Fibroblast of lung (primary cell): Measurements from ENCODE around the gene ANGPT4. TPM values are rescaled to one million over a fixed set of nuclear protein-coding genes. Genes with fewer than 3 reads are reported as not detected.

Source experiments
- DNase-seq, 2 donors: peaks; one replicate each; pipeline versions ENCODE4 v3.0.0 to v3.0.0-alpha.2; 2010; ENCODE audit warnings: low read depth in 2 of 2
- H2AFZ ChIP-seq: 2 replicates; pipeline ENCODE4 v1.5.1; 2012; ENCODE audit warnings: low read length, control low read depth, inconsistent platforms
- H3K27ac ChIP-seq: 2 replicates; pipeline ENCODE4 v1.5.1; 2011; ENCODE audit warnings: low read length, control low read depth; ENCODE audit not compliant: insufficient read depth
- H3K27me3 ChIP-seq: 2 replicates; pipeline ENCODE4 v1.5.1; 2011; ENCODE audit warnings: mild to moderate bottlenecking, low read length; ENCODE audit not compliant: control insufficient read depth, insufficient read depth
- H3K36me3 ChIP-seq: 2 replicates; pipeline ENCODE4 v1.5.1; 2011; ENCODE audit warnings: low read length; ENCODE audit not compliant: control insufficient read depth, insufficient read depth
- H3K4me1 ChIP-seq: 2 replicates; pipeline ENCODE4 v1.5.1; 2011; ENCODE audit warnings: low read length; ENCODE audit not compliant: control insufficient read depth, insufficient read depth; ENCODE audit errors: extremely low read depth
- H3K4me2 ChIP-seq: 2 replicates; pipeline ENCODE4 v1.5.1; 2011; ENCODE audit warnings: low read length, control low read depth; ENCODE audit not compliant: insufficient read depth; ENCODE audit errors: extremely low read depth
- H3K4me3 ChIP-seq, 4 experiments: fragments of 200-600 bp in 1 of 4; sonication (generic) in 1 of 4; replicated peaks in 1 of 4; 2 replicates each; pipeline ENCODE4 v1.5.1; 2011 to 2016; ENCODE audit warnings: low read length in 4 of 4, low read depth in 3 of 4, mild to moderate bottlenecking in 3 of 4, control low read depth in 2 of 4, inconsistent platforms in 1 of 4, mixed read lengths in 1 of 4; ENCODE audit not compliant: insufficient read depth in 1 of 4; ENCODE audit errors: control extremely low read depth in 1 of 4
- H3K79me2 ChIP-seq: 2 replicates; pipeline ENCODE4 v1.5.1; 2012; ENCODE audit warnings: mild to moderate bottlenecking, low read length, inconsistent platforms; ENCODE audit not compliant: control insufficient read depth, insufficient read depth
- H3K9ac ChIP-seq: 2 replicates; pipeline ENCODE4 v1.5.1; 2011; ENCODE audit warnings: mild to moderate bottlenecking, low read length, control low read depth; ENCODE audit not compliant: insufficient read depth
- H3K9me3 ChIP-seq: 2 replicates; pipeline ENCODE4 v1.5.1; 2012; ENCODE audit warnings: low read depth, low read length; ENCODE audit not compliant: control insufficient read depth, insufficient read depth
- H4K20me1 ChIP-seq: 2 replicates; pipeline ENCODE4 v1.5.1; 2011; ENCODE audit warnings: low read length; ENCODE audit not compliant: control insufficient read depth, insufficient read depth; ENCODE audit errors: extremely low read depth
- CTCF ChIP-seq, 2 donors: IDR thresholded peaks in 1 of 2; conservative IDR thresholded peaks in 1 of 2; 1 replicate in 1 of 2; 2 replicates in 1 of 2; pipeline ENCODE4 v1.5.1; 2011 to 2012; ENCODE audit warnings: low read length in 2 of 2, control low read depth in 1 of 2, inconsistent platforms in 1 of 2, low read depth in 1 of 2, mild to moderate bottlenecking in 1 of 2
- EZH2 ChIP-seq: IDR thresholded peaks from 2 replicates; pipeline ENCODE4 v1.5.1; 2012; ENCODE audit warnings: low read length, control low read depth, mild to moderate bottlenecking; ENCODE audit errors: missing control alignments
- polyA plus RNA-seq, 2 donors: library from polyadenylated mRNA; depleted of rRNA in 1 of 2; stranded (reverse) in 1 of 2; unstranded in 1 of 2; fragments of >200 nt; gene quantifications; 2 replicates each; pipeline ENCODE4 v1.2.1, GENCODE V29; 2011 to 2012; ENCODE audit warnings: missing spikeins in 1 of 2
- total RNA-seq: library from RNA; depleted of rRNA; stranded (reverse); fragments of >200 nt; gene quantifications from 2 replicates; pipeline ENCODE4 v1.2.1, GENCODE V29; 2014

ANGPT4 gene
- total and polyA plus RNA-seq, 2 donors (not counting 1 experiment from before 2014, with no cell fraction given) = under 0.01 TPM; not detected in 1

DNA sequence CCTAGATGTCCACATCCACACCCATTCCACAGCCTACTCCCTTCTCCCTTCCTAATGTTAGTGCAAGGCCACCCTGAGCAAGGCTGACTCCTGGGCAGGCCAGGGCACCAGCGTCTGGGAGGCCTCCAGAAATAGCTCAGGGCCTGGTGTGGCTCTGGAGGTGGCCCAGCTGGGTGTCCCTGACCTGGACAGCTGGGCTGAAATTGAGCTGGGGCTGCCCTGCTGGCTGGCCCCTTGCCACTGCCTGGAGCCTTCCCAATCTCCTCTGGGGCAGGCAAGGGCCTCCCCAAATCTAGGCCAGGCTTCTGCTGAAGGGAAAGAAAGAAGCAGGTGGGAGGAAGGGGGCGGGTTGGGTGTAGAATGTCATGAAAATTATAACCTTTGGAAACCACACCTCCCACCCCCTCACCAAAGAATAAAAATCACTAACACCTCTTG, 80.5 kb downstream of the ANGPT4 start:
- no peak overlapping the region for H3K4me3 ChIP-seq
- peaks cover 48% of the 10 kb centered on the region for H3K79me2 ChIP-seq
- DNase-seq = no peak
- no peak overlapping the region for H3K27ac ChIP-seq
- no peaks in the 10 kb centered on the region for H3K27me3 ChIP-seq
- H3K4me2 ChIP-seq = no peak overlapping the region
- H3K9me3 ChIP-seq = no peaks in the 10 kb centered on the region
- H3K4me1 ChIP-seq = peaks cover 2% of the 10 kb centered on the region
- no peak overlapping the region for H3K9ac ChIP-seq
- no peaks in the 10 kb centered on the region for H4K20me1 ChIP-seq
- no peak overlapping the region for H2AFZ ChIP-seq
- no peaks in the 10 kb centered on the region for H3K36me3 ChIP-seq
- TF ChIP-seq EZH2 (no peak), CTCF (conservative IDR thresholded peaks at IDR 0.05 in 1 of 2, IDR thresholded peaks at IDR 0.05 in 1 of 2; ENCODE audit: low read depth in 1 of 2, low read length in 2 of 2) (no peak)

DNA sequence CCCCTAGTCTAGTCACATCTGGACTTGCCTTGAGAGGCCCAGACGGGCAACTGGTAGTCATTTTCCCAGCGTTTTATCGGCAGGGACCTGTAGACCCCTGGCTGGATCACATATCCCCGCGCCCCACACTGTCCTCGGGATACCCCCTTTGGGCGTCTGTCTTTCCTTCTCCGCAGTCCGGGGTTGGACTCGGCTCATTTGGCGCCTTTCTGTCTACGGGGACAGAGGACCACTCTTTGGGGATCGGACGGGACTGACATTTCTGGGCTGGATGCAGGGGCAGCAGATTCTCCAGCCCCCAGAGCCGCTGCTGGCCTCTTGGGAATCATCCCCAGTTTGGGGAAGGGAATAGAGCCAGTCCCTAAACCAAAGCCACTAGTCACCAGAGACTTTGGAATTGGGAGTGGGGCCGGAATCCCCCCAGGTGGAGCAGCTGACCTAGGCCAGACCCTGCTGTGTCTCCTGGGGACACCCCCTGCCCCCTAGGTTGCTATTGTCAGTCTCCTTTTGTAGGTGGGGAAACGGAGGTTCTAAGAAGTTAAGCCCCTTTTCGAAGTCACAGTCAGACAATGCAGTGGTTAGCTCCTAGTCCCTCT, 81.9 kb downstream of the ANGPT4 start:
- Histone ChIP-seq H3K9ac (peak overlapping the region; percentile 91), H3K4me1 (peaks cover 2% of the 10 kb centered on the region), H3K36me3 (no peaks in the 10 kb centered on the region), H2AFZ (peak overlapping the region; percentile 54), H3K4me2 (peak overlapping the region; percentile 98), H3K27ac (peak overlapping the region; percentile 90), H3K79me2 (peaks cover 39% of the 10 kb centered on the region), H3K9me3 (no peaks in the 10 kb centered on the region), H3K27me3 (no peaks in the 10 kb centered on the region), H4K20me1 (no peaks in the 10 kb centered on the region), H3K4me3 (peak overlapping the region; percentile 62 to 95 (median 82))
- TF ChIP-seq CTCF (conservative IDR thresholded peaks at IDR 0.05 in 1 of 2, IDR thresholded peaks at IDR 0.05 in 1 of 2; ENCODE audit: low read depth in 1 of 2, low read length in 2 of 2) (no peak), EZH2 (no peak)
- DNase-seq = no peak

DNA sequence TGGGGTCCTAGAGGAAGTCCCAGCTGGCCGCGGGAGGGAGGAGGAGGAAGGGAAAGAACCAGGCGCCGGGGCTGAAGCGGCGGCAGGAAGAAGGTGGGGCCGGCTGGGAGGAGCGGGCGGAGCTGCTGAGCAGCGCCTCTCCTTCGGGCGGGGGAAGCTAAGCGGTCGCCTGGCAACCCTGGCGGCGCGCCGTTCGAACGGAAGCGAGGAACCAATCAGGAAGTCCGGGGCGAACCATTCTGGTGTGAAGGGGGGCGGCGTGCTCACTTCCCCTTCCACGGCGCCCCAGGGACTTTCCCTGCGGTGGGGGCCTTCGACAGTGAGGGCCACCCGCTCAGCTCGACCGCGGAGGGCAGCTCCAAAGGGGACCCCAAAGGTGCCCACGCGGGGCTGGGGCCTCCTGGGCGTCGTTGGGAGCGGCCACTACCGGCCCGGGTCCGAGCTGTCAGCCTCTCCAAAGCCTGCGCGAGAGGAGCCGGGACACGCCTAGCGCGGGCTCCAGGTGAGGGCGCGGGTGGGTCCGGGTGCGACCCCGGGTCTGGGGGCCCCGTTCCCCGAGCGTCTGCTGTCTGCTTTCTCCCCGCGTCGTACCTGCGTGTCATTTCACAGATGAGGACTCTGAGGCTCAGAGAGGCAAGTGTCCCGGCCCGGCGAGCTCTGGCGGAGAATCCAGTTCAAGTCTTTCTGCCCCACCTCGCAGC, 82.5 kb downstream of the ANGPT4 start, which contains the start of gene FAM110A:
Gene FAM110A, plus strand, starts transcription at position 266 of the 701 bp plus-strand sequence. CDS start 11,090 bp downstream, outside the sequence.
- H3K36me3 ChIP-seq = no peaks in the 10 kb centered on the region
- peak within 1 kb of the TSS; percentile 91 for H3K9ac ChIP-seq
- H3K4me1 ChIP-seq = peaks cover 2% of the 10 kb centered on the region
- no peaks in the 10 kb centered on the region for H4K20me1 ChIP-seq
- DNase-seq = peak; percentile 89 to 94
- H3K4me2 ChIP-seq = peak within 1 kb of the TSS; percentile 98
- H3K27ac ChIP-seq = peak within 1 kb of the TSS; percentile 90
- H2AFZ ChIP-seq = peak within 1 kb of the TSS; percentile 87
- peaks cover 34% of the 10 kb centered on the region for H3K79me2 ChIP-seq
- no peak for TF ChIP-seq CTCF (conservative IDR thresholded peaks at IDR 0.05 in 1 of 2, IDR thresholded peaks at IDR 0.05 in 1 of 2; ENCODE audit: low read depth in 1 of 2, low read length in 2 of 2)
- no peak for TF ChIP-seq EZH2
- H3K27me3 ChIP-seq = no peaks in the 10 kb centered on the region
- H3K9me3 ChIP-seq = no peaks in the 10 kb centered on the region
- H3K4me3 ChIP-seq = peak within 1 kb of the TSS; percentile 62 to 95 (median 82)
